Mucosa of descending colon (tissue), 3 donors: ENCODE measurements around the gene PRKG1. TPM values are rescaled to one million over a fixed set of nuclear protein-coding genes. Genes with fewer than 3 reads are reported as not detected.

Experiments used
- ATAC-seq: fragments of 200-7000 bp; cut with Tn5 transposase; one replicate; pipeline ENCODE4 v1.9.1; 2020; ENCODE audit warnings: mild to moderate bottlenecking, moderate library complexity
- DNase-seq, 3 donors: peaks; one replicate each; pipeline ENCODE4 v3.0.0-alpha.2; 2020
- H3K36me3 ChIP-seq: fragments of 200-600 bp; one replicate; pipeline ENCODE4 v1.8.0; 2021; ENCODE audit warnings: low read depth, mild to moderate bottlenecking
- H3K4me1 ChIP-seq: fragments of 200-600 bp; one replicate; pipeline ENCODE4 v1.8.0; 2021; ENCODE audit warnings: low read depth, mild to moderate bottlenecking
- H3K4me3 ChIP-seq: fragments of 200-600 bp; one replicate; pipeline ENCODE4 v1.8.0; 2021; ENCODE audit warnings: mild to moderate bottlenecking
- H3K9me3 ChIP-seq: fragments of 200-600 bp; one replicate; pipeline ENCODE4 v1.8.0; 2021; ENCODE audit warnings: mild to moderate bottlenecking
- CTCF ChIP-seq: fragments of 200-600 bp; IDR thresholded peaks from one replicate; pipeline ENCODE4 v1.8.0; 2022; ENCODE audit warnings: antibody characterized with exemption, mild to moderate bottlenecking
- intact Hi-C, 2 donors: fragments of 100-400 bp; cut with DNase I in 1 of 2; cut with micrococcal nuclease in 1 of 2; formaldehyde crosslinking; loops; one replicate each; pipeline versions ENCODE4 v1.11.0 to v1.11.1; 2022; cut with DNase I, micrococcal nuclease
- total RNA-seq, 3 donors: library from RNA; stranded (reverse); fragmentation: NEBNext Ultra II Directional in 2 of 3; extraction: Animal tissue kit (Norgen Biotek cat#: 25700) in 2 of 3; gene quantifications; one replicate each; pipeline versions ENCODE4 v1.2.1 to v1.2.4, GENCODE V29; 2021 to 2023
- donor health status: DM: no; HTN: no; CAD: no; lungs with moderate emphysema.
- donor health status: DM: no; HTN: no; CAD: no.
- donor health status: DM: no; HTN: yes; CAD: no.

The PRKG1 gene
- total RNA-seq, 3 donors from 2014 or later = 17.1 to 55.6 (median 21.1) TPM

DNA sequence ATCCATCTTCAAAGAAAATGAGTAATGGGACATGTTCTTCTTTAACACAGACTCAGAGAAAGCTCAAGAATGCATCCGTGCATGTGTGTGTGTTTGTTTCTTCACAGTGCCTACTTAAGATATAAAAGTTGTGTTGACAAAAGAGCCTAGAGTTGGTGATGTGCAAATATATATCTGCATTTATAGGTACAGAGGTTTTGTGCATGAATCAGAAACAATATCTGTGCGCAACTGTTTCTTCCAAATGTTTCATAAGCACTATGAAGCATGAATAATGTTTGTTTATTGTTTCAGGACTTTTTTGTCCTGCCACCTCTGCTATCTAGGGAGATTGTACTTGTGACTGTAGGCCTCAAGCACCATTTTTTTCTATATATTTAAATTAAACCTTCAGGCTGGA is 395.4 kb downstream of the PRKG1 start:
- Histone ChIP-seq H3K4me1 (no peaks in the 10 kb centered on the region), H3K9me3 (no peaks in the 10 kb centered on the region), H3K4me3 (no peak overlapping the region), H3K36me3 (no peaks in the 10 kb centered on the region)
- intact Hi-C loops = no loop called here
- TF ChIP-seq CTCF = no peak
- ATAC-seq = no peak
- no peak for DNase-seq

GRCh38 chr10:51471271-51471670 is 397.0 kb downstream of the PRKG1 start:
- Histone ChIP-seq H3K4me1 (no peaks in the 10 kb centered on the region), H3K9me3 (no peaks in the 10 kb centered on the region), H3K4me3 (no peak overlapping the region), H3K36me3 (no peaks in the 10 kb centered on the region)
- no peak for TF ChIP-seq CTCF
- intact Hi-C loops = no loop called here
- no peak for DNase-seq
- ATAC-seq = no peak

DNA sequence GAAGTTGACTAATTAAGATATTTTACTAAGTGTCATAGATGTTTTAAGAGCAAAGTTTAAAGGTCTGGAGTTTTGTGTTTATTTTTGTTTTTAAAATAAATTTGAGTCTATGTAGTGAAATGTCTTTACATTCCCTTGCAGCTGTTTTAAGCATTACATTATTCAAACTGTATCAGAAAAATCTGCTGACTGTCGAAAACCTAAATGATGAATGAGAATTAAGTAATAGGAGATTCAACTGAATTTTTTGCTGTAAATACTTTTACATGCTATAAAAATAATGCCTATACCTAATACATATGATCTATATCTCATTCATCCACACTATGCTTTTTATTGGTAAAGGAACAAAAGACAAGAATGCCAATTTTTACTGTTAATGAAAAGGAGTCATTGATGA is 397.9 kb downstream of the PRKG1 start:
- Histone ChIP-seq H3K4me1 (no peaks in the 10 kb centered on the region), H3K9me3 (no peaks in the 10 kb centered on the region), H3K36me3 (no peaks in the 10 kb centered on the region), H3K4me3 (no peak overlapping the region)
- DNase-seq (no peak), ATAC-seq (no peak)
- intact Hi-C loops = no loop called here
- no peak for TF ChIP-seq CTCF

DNA sequence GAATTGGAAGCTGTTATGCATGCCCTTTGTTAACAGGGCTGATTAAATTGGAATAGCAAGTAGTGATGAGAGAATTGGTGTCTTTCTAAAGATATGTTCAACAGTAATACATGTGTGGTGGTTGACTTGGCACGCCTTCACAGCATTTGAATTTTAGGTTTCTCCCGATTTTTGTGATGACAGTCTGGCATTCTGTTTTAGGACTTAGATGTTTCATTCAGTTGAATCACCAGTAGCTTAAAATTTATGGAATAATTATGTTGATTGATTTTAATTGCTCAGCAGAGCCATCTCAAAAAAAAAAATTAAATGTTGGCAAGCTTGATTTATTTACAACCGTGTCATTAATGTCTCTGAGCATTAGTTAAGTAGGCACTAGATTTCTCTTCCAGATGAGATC is 405.4 kb downstream of the PRKG1 start:
- DNase-seq = no peak
- H3K36me3 ChIP-seq = no peaks in the 10 kb centered on the region
- ATAC-seq = no peak
- intact Hi-C loops = no loop called here
- H3K4me1 ChIP-seq = no peaks in the 10 kb centered on the region
- no peaks in the 10 kb centered on the region for H3K9me3 ChIP-seq
- H3K4me3 ChIP-seq = no peak overlapping the region
- no peak for TF ChIP-seq CTCF

- no peak overlapping the region for H3K4me3 ChIP-seq
- no peaks in the 10 kb centered on the region for H3K36me3 ChIP-seq
- intact Hi-C loops = no loop called here
- DNase-seq (no peak), ATAC-seq (no peak)
- TF ChIP-seq CTCF = no peak
- peaks cover 8% of the 10 kb centered on the region for H3K4me1 ChIP-seq
- H3K9me3 ChIP-seq = no peaks in the 10 kb centered on the region
Observed at GRCh38 chr10:51485668-51486067, 411.4 kb downstream of the PRKG1 start.

DNA sequence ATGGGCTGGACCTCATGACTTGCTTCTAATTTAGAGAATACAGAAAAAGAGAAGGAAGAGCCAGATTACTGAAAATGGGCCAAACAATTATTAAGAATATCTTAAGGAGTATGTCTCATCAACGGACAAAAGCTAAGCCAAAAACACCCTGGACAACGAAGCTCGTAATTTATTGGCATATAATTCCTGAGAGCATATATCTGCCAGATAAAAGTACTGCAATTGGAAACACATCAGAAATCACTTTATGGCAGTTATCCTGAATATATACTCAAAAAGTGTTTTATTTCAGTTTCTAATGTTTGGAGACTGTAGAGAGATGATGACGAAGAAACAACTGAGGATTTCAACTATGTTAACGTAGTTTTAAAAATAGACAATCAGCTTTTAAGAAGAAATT is 413.3 kb downstream of the PRKG1 start:
- intact Hi-C loops = no loop called here
- DNase-seq = no peak
- H3K4me3 ChIP-seq = no peak overlapping the region
- H3K9me3 ChIP-seq = no peaks in the 10 kb centered on the region
- no peak for TF ChIP-seq CTCF
- H3K4me1 ChIP-seq = peaks cover 8% of the 10 kb centered on the region
- no peak for ATAC-seq
- H3K36me3 ChIP-seq = no peaks in the 10 kb centered on the region
